Endometrial microvascular endothelial cells (primary cell): ENCODE results near the gene GOLGA6L9. TPM values are rescaled to one million over a fixed set of nuclear protein-coding genes. Genes with fewer than 3 reads are reported as not detected.
"Not testable (repeated sequence)": the region's sequence is repeated elsewhere in the genome, so short reads cannot be mapped to it uniquely, and the experiment has no call there.

Source experiments
- in situ Hi-C: cut with HindIII; loops from 2 replicates; pipeline ENCODE4 v1.10.0; 2017; ENCODE audit warnings: low sequenced_read_pairs, low pct_unique_long_range_greater_than_20kb; ENCODE audit errors: inconsistent ontology term
- total RNA-seq: library from RNA; depleted of rRNA; stranded (reverse); fragments of >200 nt; gene quantifications from one replicate; pipeline ENCODE4 v1.2.3, GENCODE V29; 2015; ENCODE audit errors: inconsistent ontology term

The GOLGA6L9 gene
- total RNA-seq, 1 donor from 2014 or later: 0.74 TPM

GRCh38 chr15:82457336-82457735 is 27.7 kb downstream of the GOLGA6L9 start:
- in situ Hi-C loops: not testable (repeated sequence)

- in situ Hi-C loops: not testable (repeated sequence)
Measured at GRCh38 chr15:82465629-82466028, 36.0 kb downstream of the GOLGA6L9 start.

- in situ Hi-C loops: not testable (repeated sequence)
Measured at GRCh38 chr15:82468205-82468604, 38.6 kb downstream of the GOLGA6L9 start.

- in situ Hi-C loops: not testable (repeated sequence)
Measured at GRCh38 chr15:82469381-82469780, 39.8 kb downstream of the GOLGA6L9 start.

- in situ Hi-C loops: not testable (repeated sequence)
Measured at GRCh38 chr15:82472269-82472982, 42.8 kb downstream of the GOLGA6L9 start.

GRCh38 chr15:82474596-82475325 is 45.1 kb downstream of the GOLGA6L9 start:
- in situ Hi-C loops: not testable (repeated sequence)

GRCh38 chr15:82475345-82475967 is 45.8 kb downstream of the GOLGA6L9 start:
- in situ Hi-C loops: not testable (repeated sequence)

- in situ Hi-C loops: not testable (repeated sequence)
Measured at GRCh38 chr15:82476697-82477342, 47.2 kb downstream of the GOLGA6L9 start.

GRCh38 chr15:82477343-82478057 is 47.9 kb downstream of the GOLGA6L9 start:
- in situ Hi-C loops: not testable (repeated sequence)

Other genes starting within 250 kb of the GOLGA6L9 start
- gene EFL1, start 167.1 kb upstream of the GOLGA6L9 start, total RNA-seq: 23.0 TPM
- 0.37 TPM for gene SAXO2, start 167.0 kb upstream of the GOLGA6L9 start, total RNA-seq
- 0.28 TPM for gene GOLGA6L10, start 80.3 kb upstream of the GOLGA6L9 start, total RNA-seq
- gene RPS17, start 110.6 kb downstream of the GOLGA6L9 start, total RNA-seq: 1,693 TPM
- not detected for gene CPEB1, start 217.5 kb downstream of the GOLGA6L9 start, total RNA-seq